H1 (cell line): Measurements from ENCODE around the gene TNFRSF11A. TPM values are rescaled to one million over a fixed set of nuclear protein-coding genes. Genes with fewer than 3 reads are reported as not detected.

Source experiments
- BACH1 ChIP-seq: IDR thresholded peaks from 2 replicates; pipeline ENCODE4 v1.6.1; 2012; ENCODE audit warnings: low read length, improper control_type of control experiment
- BRCA1 ChIP-seq: IDR thresholded peaks from 2 replicates; pipeline ENCODE4 v1.6.1; 2012; ENCODE audit warnings: low read depth, low read length, improper control_type of control experiment
- EGR1 ChIP-seq: IDR thresholded peaks from 2 replicates; pipeline ENCODE4 v1.6.1; 2011; ENCODE audit warnings: low read depth, low read length, borderline replicate concordance
- FOSL1 ChIP-seq: IDR thresholded peaks from 2 replicates; pipeline ENCODE4 v1.6.1; 2011; ENCODE audit warnings: mild to moderate bottlenecking, low read depth, low read length, moderate library complexity; ENCODE audit not compliant: insufficient read depth
- HDAC6 ChIP-seq: IDR thresholded peaks from one replicate; pipeline ENCODE4 v1.7.1; 2012; ENCODE audit warnings: low read depth, mild to moderate bottlenecking, inconsistent platforms, low read length, moderate library complexity
- JUN ChIP-seq: IDR thresholded peaks from 2 replicates; pipeline ENCODE4 v1.6.1; 2011; ENCODE audit warnings: low read depth, mild to moderate bottlenecking, improper control_type of control experiment, low read length
- JUND ChIP-seq: IDR thresholded peaks from 2 replicates; pipeline ENCODE4 v1.6.1; 2011; ENCODE audit warnings: mild to moderate bottlenecking, improper control_type of control experiment, low read length
- KDM4A ChIP-seq: IDR thresholded peaks from one replicate; pipeline ENCODE4 v1.7.1; 2012; ENCODE audit warnings: low read depth, mild to moderate bottlenecking, moderate library complexity, low read length, inconsistent platforms; ENCODE audit not compliant: severe bottlenecking
- POU5F1 ChIP-seq: IDR thresholded peaks from 2 replicates; pipeline ENCODE4 v1.6.1; 2011; ENCODE audit warnings: low read depth, mild to moderate bottlenecking, low read length, moderate library complexity
- RBBP5 ChIP-seq: IDR thresholded peaks from 2 replicates; pipeline ENCODE4 v1.7.1; 2012; ENCODE audit warnings: low read depth, mild to moderate bottlenecking, inconsistent platforms, low read length, moderate library complexity, borderline replicate concordance
- RNF2 ChIP-seq: fragments of 200-900, 300-1000 bp; sonication (generic); IDR thresholded peaks from 2 replicates; pipeline ENCODE4 v1.7.1; 2016; ENCODE audit warnings: borderline replicate concordance, low read depth, mild to moderate bottlenecking, antibody characterized with exemption, low read length; ENCODE audit not compliant: poor library complexity, severe bottlenecking; ENCODE audit errors: missing control alignments
- RXRA ChIP-seq: IDR thresholded peaks from 2 replicates; pipeline ENCODE4 v1.6.1; 2011; ENCODE audit warnings: low read depth, mild to moderate bottlenecking, low read length, moderate library complexity; ENCODE audit not compliant: insufficient read depth
- SP2 ChIP-seq: IDR thresholded peaks from 2 replicates; pipeline ENCODE4 v1.6.1; 2012; ENCODE audit warnings: mild to moderate bottlenecking, low read length, inconsistent platforms
- SRF ChIP-seq: IDR thresholded peaks from 2 replicates; pipeline ENCODE4 v1.6.1; 2011; ENCODE audit warnings: mild to moderate bottlenecking, low read depth, low read length, moderate library complexity
- YY1 ChIP-seq: IDR thresholded peaks from 2 replicates; pipeline ENCODE4 v1.6.1; 2011; ENCODE audit warnings: low read depth, mild to moderate bottlenecking, low read length
- polyA plus RNA-seq, 7 experiments: library from polyadenylated mRNA; depleted of rRNA in 3 of 7; stranded (reverse) in 5 of 7; unstranded in 2 of 7; fragments of >200 nt in 5 of 7; fragments of 200-250 nt in 2 of 7; gene quantifications; 1 replicate in 5 of 7; 2 replicates in 1 of 7; 4 replicates in 1 of 7; pipeline versions ENCODE4 v1.2.1 to v1.2.3, GENCODE V29; 2011 to 2013; ENCODE audit warnings: missing spikeins in 2 of 7, mixed read lengths in 2 of 7
- total RNA-seq: library from RNA; stranded (reverse); fragmentation: NEBNext Ultra II Directional; extraction: Animal tissue kit (Norgen Biotek cat#: 25700); gene quantifications from 2 replicates; pipeline ENCODE4 v1.2.1, GENCODE V29; 2021

The TNFRSF11A gene
- total and polyA plus RNA-seq, 2 of the 8 experiments (the other 6 are each of a cell fraction or from before 2014, with no cell fraction given): 8.7 to 10.6 TPM

DNA sequence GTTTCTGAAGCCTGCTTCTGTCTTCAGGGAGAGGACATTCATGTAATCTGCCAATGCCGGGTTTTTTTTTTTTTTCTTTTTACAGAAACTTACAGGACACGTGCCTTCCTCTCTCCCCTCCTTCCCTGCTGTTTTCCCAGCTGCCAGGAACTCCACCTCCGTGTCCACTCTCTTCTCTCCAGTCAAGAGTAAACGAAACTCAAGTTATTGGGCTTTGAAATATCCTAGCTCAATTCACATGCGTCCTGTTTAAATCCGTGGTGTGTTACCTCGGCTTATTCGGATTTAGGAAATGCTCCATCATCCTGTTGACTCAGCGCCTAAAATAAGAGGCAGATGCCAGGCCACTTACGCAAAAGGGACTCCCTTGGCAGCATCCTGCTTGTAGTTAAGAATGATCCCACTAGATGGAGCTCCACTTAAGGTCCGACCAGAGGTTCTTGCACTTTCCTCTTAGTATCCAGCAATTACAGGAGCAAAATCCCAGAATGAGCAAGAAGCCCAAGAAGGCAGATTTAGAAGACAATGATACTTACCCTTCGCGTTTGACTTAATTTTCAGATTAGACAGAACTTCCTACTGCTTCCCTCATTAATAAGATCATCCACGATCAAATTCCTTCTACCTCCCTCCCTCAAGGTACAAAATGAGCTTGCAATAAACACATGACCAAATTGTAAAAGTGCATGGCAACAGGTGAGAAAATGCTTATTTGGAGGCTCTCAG is 100.5 kb downstream of the TNFRSF11A start (continued):
- peak; percentile 96 for TF ChIP-seq BACH1
- TF ChIP-seq YY1: no peak
- TF ChIP-seq KDM4A: no peak
- TF ChIP-seq FOSL1: no peak
- TF ChIP-seq JUN: no peak
- no peak for TF ChIP-seq EGR1
- TF ChIP-seq BRCA1: no peak
- TF ChIP-seq RXRA: no peak
- TF ChIP-seq RBBP5: 0 out of 2 replicates have a peak, but pooled peaks have one; percentile 37
- no peak for TF ChIP-seq SRF
- TF ChIP-seq JUND: peak; percentile 46; the same call in 1 of the 2 replicates
- no peak for TF ChIP-seq POU5F1
- no peak for TF ChIP-seq SP2
- no peak for TF ChIP-seq HDAC6
- TF ChIP-seq RNF2: no peak
- TF ChIP-seq, all 59 proteins: peak for 11
